ENCODE measurements around the gene C1orf35.

The C1orf35 gene

DNA sequence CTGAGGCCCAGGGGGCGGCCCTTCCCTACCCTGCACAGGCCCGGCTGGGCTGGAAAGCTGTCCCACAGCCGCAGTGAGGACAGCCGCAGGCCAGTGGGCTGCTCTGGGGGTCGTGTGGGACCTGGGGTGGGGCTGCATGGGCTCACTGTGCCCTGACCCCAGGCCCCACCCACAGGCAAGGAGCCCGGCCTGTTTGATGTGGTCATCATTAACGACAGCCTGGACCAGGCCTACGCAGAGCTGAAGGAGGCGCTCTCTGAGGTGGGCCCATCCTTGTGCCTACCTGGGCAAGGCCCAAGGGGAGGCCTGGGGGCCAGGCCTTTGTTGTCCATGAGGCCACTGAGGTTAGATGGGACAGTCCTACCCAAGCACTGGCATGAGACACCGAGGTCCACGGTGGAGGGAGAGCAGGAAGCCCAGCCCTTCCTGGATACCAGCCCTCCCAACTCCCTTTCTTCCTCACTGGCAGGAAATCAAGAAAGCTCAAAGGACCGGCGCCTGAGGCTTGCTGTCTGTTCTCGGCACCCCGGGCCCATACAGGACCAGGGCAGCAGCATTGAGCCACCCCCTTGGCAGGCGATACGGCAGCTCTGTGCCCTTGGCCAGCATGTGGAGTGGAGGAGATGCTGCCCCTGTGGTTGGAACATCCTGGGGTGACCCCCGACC lies 45.2 kb upstream of the C1orf35 start:
- Histone ChIP-seq H3K27ac (ENCODE audit: low read depth, low read length) (no peak overlapping the region), H3K27me3 (ENCODE audit: control insufficient read depth in 1 of 2, insufficient read depth in 2 of 2, low read length in 2 of 2) (no peaks in the 10 kb centered on the region), H3K4me3 (ENCODE audit: low read depth in 1 of 2, low read length in 2 of 2) (no peak overlapping the region), H3K36me3 (ENCODE audit: control insufficient read depth in 1 of 2, insufficient read depth in 2 of 2, low read length in 2 of 2) (peaks cover 8 to 41% of the 10 kb centered on the region in 2 donors), H3K4me1 (ENCODE audit: control insufficient read depth in 1 of 2, insufficient read depth in 2 of 2, low read length in 2 of 2) (peaks cover 11 to 24% of the 10 kb centered on the region in 2 donors), H3K9ac (ENCODE audit: low read depth in 1 of 2, low read length in 2 of 2) (no peak overlapping the region), H3K9me3 (ENCODE audit: control insufficient read depth in 1 of 2, low read length in 2 of 2) (no peaks in the 10 kb centered on the region)

DNA sequence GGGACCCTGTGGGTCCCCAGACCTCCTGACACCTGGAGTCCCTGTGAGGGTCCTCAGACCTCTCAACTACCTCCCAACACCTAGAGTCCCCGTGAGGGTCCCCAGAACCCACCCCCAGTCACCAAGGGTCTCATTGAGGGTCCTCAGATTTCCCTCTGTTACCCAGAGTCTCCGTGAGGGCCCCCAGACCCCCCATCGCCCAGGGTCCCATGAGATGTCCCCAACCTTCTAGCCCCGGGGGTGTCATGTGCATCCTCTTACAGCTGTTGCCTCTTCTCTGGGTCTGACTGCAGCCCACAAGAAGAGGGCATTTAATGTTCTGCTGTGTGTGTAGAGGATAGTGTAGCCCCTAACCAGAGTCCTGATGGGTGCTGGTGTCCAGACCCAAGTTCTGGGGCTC lies 44.6 kb upstream of the C1orf35 start:
- Histone ChIP-seq H3K9ac (ENCODE audit: low read depth in 1 of 2, low read length in 2 of 2) (no peak overlapping the region), H3K9me3 (ENCODE audit: control insufficient read depth in 1 of 2, low read length in 2 of 2) (no peaks in the 10 kb centered on the region), H3K4me3 (ENCODE audit: low read depth in 1 of 2, low read length in 2 of 2) (no peak overlapping the region), H3K27me3 (ENCODE audit: control insufficient read depth in 1 of 2, insufficient read depth in 2 of 2, low read length in 2 of 2) (no peaks in the 10 kb centered on the region), H3K27ac (ENCODE audit: low read depth, low read length) (no peak overlapping the region), H3K36me3 (ENCODE audit: control insufficient read depth in 1 of 2, insufficient read depth in 2 of 2, low read length in 2 of 2) (peaks cover 8 to 41% of the 10 kb centered on the region in 2 donors), H3K4me1 (ENCODE audit: control insufficient read depth in 1 of 2, insufficient read depth in 2 of 2, low read length in 2 of 2) (peaks cover 17 to 30% of the 10 kb centered on the region in 2 donors)

DNA sequence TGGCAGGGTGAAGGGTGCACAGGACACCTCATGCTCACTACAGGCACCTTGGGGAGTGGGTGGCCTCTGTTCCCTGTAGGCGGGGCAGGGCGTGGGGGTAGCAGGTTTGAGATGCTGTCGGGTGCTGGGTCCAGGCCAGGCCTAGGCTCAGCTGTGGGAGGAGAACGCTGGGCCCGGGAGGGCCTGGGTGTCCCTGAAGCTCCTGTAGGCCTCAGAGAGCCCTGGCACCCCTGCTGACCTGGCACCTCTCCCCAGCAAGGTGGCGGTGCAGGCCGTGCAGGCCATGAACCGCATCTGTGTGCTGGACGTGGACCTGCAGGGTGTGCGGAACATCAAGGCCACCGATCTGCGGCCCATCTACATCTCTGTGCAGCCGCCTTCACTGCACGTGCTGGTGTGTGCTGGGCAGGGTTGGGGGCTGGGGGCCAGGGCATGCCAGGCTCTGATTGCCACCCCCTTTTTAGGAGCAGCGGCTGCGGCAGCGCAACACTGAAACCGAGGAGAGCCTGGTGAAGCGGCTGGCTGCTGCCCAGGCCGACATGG lies 44.1 kb upstream of the C1orf35 start:
- H3K9ac ChIP-seq (ENCODE audit: low read depth in 1 of 2, low read length in 2 of 2): no peak overlapping the region
- H3K4me1 ChIP-seq (ENCODE audit: control insufficient read depth in 1 of 2, insufficient read depth in 2 of 2, low read length in 2 of 2): peaks cover 23 to 35% of the 10 kb centered on the region in 2 donors
- no peaks in the 10 kb centered on the region for H3K27me3 ChIP-seq (ENCODE audit: control insufficient read depth in 1 of 2, insufficient read depth in 2 of 2, low read length in 2 of 2)
- H3K27ac ChIP-seq (ENCODE audit: low read depth, low read length): no peak overlapping the region
- no peak overlapping the region for H3K4me3 ChIP-seq (ENCODE audit: low read depth in 1 of 2, low read length in 2 of 2)
- no peaks in the 10 kb centered on the region for H3K9me3 ChIP-seq (ENCODE audit: control insufficient read depth in 1 of 2, low read length in 2 of 2)
- H3K36me3 ChIP-seq (ENCODE audit: control insufficient read depth in 1 of 2, insufficient read depth in 2 of 2, low read length in 2 of 2): peaks cover 8 to 41% of the 10 kb centered on the region in 2 donors

DNA sequence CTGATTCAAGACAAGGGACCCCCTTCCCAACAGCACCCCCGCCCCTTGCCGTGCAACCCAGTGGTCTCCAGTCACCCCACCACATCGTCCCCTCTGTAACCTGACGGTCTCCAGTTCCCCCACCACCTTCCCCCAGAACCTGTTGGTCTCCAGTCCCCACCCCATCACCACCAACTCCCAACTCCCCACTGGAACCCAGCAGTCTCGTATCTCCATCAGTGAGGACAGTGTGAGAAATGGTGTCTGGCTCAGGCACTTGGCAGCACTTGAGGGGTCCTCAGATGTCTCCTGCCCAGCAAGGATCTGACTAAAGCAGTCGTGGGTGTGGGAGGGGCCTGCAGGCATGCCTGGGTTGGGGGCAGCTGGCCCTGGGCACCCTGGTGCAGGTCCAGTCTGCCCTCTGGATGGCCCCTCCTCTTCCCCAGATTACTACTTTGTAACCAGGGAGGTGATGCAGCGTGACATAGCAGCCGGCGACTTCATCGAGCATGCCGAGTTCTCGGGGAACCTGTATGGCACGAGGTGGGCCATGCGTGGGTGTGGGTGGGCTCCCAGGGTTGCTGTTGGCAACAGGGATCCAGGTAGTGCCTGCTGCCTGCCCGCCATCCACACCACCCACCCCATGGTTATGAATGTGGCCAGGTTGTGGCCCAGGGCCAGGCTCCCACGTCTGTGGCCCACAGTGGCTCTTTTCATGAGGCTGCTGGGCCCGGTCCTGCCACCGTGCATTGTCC lies 43.5 kb upstream of the C1orf35 start:
- no peaks in the 10 kb centered on the region for H3K27me3 ChIP-seq (ENCODE audit: control insufficient read depth in 1 of 2, insufficient read depth in 2 of 2, low read length in 2 of 2)
- H3K4me3 ChIP-seq (ENCODE audit: low read depth in 1 of 2, low read length in 2 of 2): no peak overlapping the region
- H3K9ac ChIP-seq (ENCODE audit: low read depth in 1 of 2, low read length in 2 of 2): no peak overlapping the region
- H3K36me3 ChIP-seq (ENCODE audit: control insufficient read depth in 1 of 2, insufficient read depth in 2 of 2, low read length in 2 of 2): peaks cover 8 to 41% of the 10 kb centered on the region in 2 donors
- no peaks in the 10 kb centered on the region for H3K9me3 ChIP-seq (ENCODE audit: control insufficient read depth in 1 of 2, low read length in 2 of 2)
- no peak overlapping the region for H3K27ac ChIP-seq (ENCODE audit: low read depth, low read length)
- H3K4me1 ChIP-seq (ENCODE audit: control insufficient read depth in 1 of 2, insufficient read depth in 2 of 2, low read length in 2 of 2): peaks cover 29 to 41% of the 10 kb centered on the region in 2 donors

DNA sequence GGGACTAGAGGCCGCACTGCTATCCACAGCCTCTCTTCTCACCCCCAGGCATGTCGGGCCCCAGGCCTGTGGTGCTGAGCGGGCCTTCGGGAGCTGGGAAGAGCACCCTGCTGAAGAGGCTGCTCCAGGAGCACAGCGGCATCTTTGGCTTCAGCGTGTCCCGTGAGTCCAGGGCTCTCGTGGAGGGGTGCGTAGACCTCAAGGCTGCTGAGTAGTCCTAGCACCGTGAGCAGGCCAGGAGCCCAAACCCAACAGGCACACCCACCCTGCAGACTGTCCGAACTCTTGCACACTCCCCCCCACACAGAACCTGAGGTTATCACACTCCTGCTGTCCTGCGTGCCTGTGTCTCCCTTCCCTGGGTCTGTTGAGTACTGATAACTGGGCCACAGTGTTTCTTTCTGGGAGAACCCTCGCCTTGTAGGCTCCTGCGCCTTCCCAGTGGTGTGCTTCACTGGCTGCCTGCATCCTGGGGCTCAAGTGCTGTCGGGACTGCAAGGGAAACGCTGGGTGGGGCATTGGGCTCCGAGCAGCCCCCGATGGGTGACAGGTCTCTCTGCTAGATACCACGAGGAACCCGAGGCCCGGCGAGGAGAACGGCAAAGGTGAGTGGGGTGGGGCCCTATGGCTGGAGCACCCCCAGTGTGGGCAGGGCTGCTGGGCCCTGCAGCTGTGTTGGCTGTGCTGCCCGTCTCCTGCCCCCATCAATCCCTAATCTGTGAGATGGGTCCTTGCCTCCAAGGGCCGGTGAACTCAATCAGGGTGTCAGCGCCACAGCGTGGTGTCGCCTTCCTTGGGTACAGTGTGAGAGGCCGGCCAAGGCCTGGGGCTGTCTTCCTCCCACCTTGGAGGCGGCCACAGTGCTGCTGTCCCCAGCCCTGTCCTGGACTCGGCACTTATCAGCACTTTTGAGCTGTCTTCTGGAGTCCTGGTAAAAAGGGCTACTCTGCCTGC lies 42.6 kb upstream of the C1orf35 start:
- no peaks in the 10 kb centered on the region for H3K27me3 ChIP-seq (ENCODE audit: control insufficient read depth in 1 of 2, insufficient read depth in 2 of 2, low read length in 2 of 2)
- no peak overlapping the region for H3K9ac ChIP-seq (ENCODE audit: low read depth in 1 of 2, low read length in 2 of 2)
- no peak overlapping the region for H3K4me3 ChIP-seq (ENCODE audit: low read depth in 1 of 2, low read length in 2 of 2)
- H3K36me3 ChIP-seq (ENCODE audit: control insufficient read depth in 1 of 2, insufficient read depth in 2 of 2, low read length in 2 of 2): peaks cover 8 to 41% of the 10 kb centered on the region in 2 donors
- H3K9me3 ChIP-seq (ENCODE audit: control insufficient read depth in 1 of 2, low read length in 2 of 2): no peaks in the 10 kb centered on the region
- no peak overlapping the region for H3K27ac ChIP-seq (ENCODE audit: low read depth, low read length)
- H3K4me1 ChIP-seq (ENCODE audit: control insufficient read depth in 1 of 2, insufficient read depth in 2 of 2, low read length in 2 of 2): peaks cover 36 to 37% of the 10 kb centered on the region in 2 donors

DNA sequence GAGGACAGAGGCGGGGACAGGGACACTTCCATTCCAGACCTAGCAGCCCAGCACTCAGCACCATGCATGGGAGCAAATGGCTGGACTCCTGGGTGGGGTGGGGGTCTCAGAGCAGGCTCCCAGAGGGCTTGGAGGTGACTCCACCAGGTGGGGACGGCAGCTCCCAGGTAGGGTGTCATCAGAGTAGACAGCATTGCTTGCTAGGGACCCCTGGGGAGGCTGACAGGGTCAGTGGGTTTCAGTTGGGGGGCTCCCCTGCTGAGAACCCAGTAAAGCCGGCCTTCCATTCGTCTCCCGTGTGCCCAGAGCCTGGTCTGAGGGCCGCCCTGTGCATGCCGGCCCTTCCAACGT lies 41.8 kb upstream of the C1orf35 start:
- H3K9ac ChIP-seq (ENCODE audit: low read depth in 1 of 2, low read length in 2 of 2): no peak overlapping the region
- no peak overlapping the region for H3K27ac ChIP-seq (ENCODE audit: low read depth, low read length)
- H3K27me3 ChIP-seq (ENCODE audit: control insufficient read depth in 1 of 2, insufficient read depth in 2 of 2, low read length in 2 of 2): no peaks in the 10 kb centered on the region
- H3K4me3 ChIP-seq (ENCODE audit: low read depth in 1 of 2, low read length in 2 of 2): no peak overlapping the region
- peaks cover 36 to 37% of the 10 kb centered on the region in 2 donors for H3K4me1 ChIP-seq (ENCODE audit: control insufficient read depth in 1 of 2, insufficient read depth in 2 of 2, low read length in 2 of 2)
- peaks cover 8 to 41% of the 10 kb centered on the region in 2 donors for H3K36me3 ChIP-seq (ENCODE audit: control insufficient read depth in 1 of 2, insufficient read depth in 2 of 2, low read length in 2 of 2)
- H3K9me3 ChIP-seq (ENCODE audit: control insufficient read depth in 1 of 2, low read length in 2 of 2): no peaks in the 10 kb centered on the region

DNA sequence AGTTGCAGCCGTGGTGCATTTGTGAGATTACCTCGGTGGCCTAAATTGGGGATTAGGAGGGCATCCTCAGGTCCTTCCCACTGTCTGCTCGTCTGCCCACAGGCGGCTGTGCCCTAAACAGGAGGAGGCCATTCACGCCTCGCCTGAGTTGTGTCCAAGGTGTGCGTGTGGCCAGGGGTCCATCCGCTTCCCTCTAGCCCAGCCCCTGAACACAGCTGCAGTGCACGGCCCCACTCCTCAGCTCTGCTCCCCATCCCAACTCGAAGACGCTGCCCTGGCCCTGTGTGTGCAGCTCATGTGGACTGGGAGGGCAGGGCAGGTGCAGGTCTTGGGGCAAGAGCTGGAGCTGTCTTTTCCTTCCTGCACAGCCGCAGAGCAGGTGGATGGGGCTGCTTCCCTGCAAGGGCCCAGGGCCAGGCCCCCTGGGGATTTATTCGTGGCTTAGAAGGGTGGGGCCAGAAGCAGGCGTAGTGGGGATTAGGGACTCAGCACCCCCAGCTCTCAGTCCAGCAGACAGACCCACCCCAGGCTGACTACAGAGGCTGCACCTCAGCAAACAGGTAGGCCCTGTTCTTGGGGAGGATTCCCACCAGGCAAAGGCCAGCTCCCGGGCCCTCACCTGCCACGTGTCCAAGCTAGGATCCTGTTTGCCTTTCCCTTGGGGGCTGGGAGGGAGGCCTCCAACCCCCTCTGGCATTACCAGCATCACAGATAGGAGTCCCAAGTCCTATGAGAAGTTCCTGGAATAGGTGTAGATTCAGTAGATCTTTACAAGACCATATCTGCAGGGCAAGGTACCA lies 41.3 kb upstream of the C1orf35 start:
- Histone ChIP-seq H3K9me3 (ENCODE audit: control insufficient read depth in 1 of 2, low read length in 2 of 2) (no peaks in the 10 kb centered on the region), H3K27me3 (ENCODE audit: control insufficient read depth in 1 of 2, insufficient read depth in 2 of 2, low read length in 2 of 2) (no peaks in the 10 kb centered on the region), H3K4me1 (ENCODE audit: control insufficient read depth in 1 of 2, insufficient read depth in 2 of 2, low read length in 2 of 2) (peaks cover 36 to 37% of the 10 kb centered on the region in 2 donors), H3K9ac (ENCODE audit: low read depth in 1 of 2, low read length in 2 of 2) (no peak overlapping the region), H3K27ac (ENCODE audit: low read depth, low read length) (no peak overlapping the region), H3K4me3 (ENCODE audit: low read depth in 1 of 2, low read length in 2 of 2) (no peak overlapping the region), H3K36me3 (ENCODE audit: control insufficient read depth in 1 of 2, insufficient read depth in 2 of 2, low read length in 2 of 2) (peaks cover 8 to 41% of the 10 kb centered on the region in 2 donors)

DNA sequence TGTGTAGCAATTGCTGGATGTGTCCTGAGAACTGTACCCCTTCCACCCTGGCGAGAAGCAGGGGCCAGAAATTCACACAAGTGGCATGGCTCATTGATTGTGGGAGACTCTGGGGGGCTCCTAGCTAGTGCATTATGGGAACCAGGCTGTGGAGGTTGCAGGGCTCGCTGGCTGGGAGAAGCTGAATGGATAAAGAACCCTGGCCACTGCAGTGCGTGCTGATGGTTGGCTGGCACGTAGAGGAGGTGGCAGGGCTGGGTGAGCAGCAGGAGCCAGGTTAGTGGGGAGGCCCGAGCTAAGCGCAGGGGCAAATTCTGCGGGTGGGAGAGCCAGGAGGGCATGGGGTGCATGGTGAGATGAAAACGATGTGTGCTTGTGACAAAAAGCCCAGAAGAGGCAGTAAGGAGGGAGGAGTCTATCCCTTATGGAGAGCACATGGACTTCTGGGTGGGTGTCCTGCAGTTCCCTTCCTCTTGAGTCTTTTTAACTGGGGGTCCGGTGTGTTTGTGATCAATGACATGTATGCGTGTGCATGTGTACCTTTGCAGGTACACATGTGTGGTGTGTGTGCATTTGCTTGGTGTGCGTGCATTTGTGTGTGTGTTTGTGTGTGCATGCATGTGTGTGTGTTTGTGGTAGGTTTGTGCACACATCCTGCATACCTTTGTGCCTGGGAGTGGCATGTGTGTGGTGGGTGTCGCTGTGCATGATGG lies 40.5 kb upstream of the C1orf35 start:
- H3K27me3 ChIP-seq (ENCODE audit: control insufficient read depth in 1 of 2, insufficient read depth in 2 of 2, low read length in 2 of 2): no peaks in the 10 kb centered on the region
- peaks cover 8 to 37% of the 10 kb centered on the region in 2 donors for H3K36me3 ChIP-seq (ENCODE audit: control insufficient read depth in 1 of 2, insufficient read depth in 2 of 2, low read length in 2 of 2)
- no peak overlapping the region for H3K4me3 ChIP-seq (ENCODE audit: low read depth in 1 of 2, low read length in 2 of 2)
- H3K9me3 ChIP-seq (ENCODE audit: control insufficient read depth in 1 of 2, low read length in 2 of 2): no peaks in the 10 kb centered on the region
- no peak overlapping the region for H3K9ac ChIP-seq (ENCODE audit: low read depth in 1 of 2, low read length in 2 of 2)
- H3K4me1 ChIP-seq (ENCODE audit: control insufficient read depth in 1 of 2, insufficient read depth in 2 of 2, low read length in 2 of 2): peaks cover 36 to 37% of the 10 kb centered on the region in 2 donors
- H3K27ac ChIP-seq (ENCODE audit: low read depth, low read length): no peak overlapping the region

DNA sequence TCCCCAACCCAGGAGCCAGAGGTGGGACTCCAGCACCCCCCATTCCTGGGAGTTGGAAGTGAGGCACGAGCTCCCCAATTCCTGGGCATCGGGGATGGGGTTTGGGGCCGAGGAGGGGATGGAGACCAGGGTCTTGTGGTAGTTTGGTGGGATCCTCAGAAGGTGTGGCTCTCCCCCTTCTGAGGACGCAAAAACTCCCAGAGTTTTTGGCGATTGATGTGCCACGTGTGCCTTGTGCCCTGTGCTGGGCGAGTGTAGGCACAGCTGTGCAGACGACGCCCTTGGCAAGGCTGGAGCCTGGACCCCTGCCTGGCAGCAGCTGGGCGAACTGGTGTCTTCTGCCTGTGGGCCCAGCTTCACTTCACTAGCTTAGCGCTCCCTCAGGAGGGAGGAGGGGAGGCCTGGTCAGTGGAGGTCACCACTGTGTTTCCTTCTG lies 39.6 kb upstream of the C1orf35 start:
- H3K4me3 ChIP-seq (ENCODE audit: low read depth in 1 of 2, low read length in 2 of 2): peak overlapping the region in 1 of 2 donors; percentile 79
- H3K9ac ChIP-seq (ENCODE audit: low read depth in 1 of 2, low read length in 2 of 2): peak overlapping the region in 1 of 2 donors; percentile 97
- peaks cover 8 to 29% of the 10 kb centered on the region in 2 donors for H3K36me3 ChIP-seq (ENCODE audit: control insufficient read depth in 1 of 2, insufficient read depth in 2 of 2, low read length in 2 of 2)
- no peaks in the 10 kb centered on the region for H3K27me3 ChIP-seq (ENCODE audit: control insufficient read depth in 1 of 2, insufficient read depth in 2 of 2, low read length in 2 of 2)
- H3K27ac ChIP-seq (ENCODE audit: low read depth, low read length): no peak overlapping the region
- no peaks in the 10 kb centered on the region for H3K9me3 ChIP-seq (ENCODE audit: control insufficient read depth in 1 of 2, low read length in 2 of 2)
- H3K4me1 ChIP-seq (ENCODE audit: control insufficient read depth in 1 of 2, insufficient read depth in 2 of 2, low read length in 2 of 2): peaks cover 36 to 37% of the 10 kb centered on the region in 2 donors
